IMR-90 (cell line): Measurements from ENCODE around the gene PACSIN2. TPM values are rescaled to one million over a fixed set of nuclear protein-coding genes. Genes with fewer than 3 reads are reported as not detected.

Source experiments
- ATAC-seq: fragments of 200-7000 bp; cut with Tn5 transposase; 2 replicates; pipeline ENCODE4 v1.9.1; 2020; ENCODE audit warnings: low read depth, mild to moderate bottlenecking, moderate library complexity
- BruUV-seq: library from RNA; stranded (reverse); fragments of 400-500 nt; replicated peaks from 2 replicates; lab custom pipeline; 2021; lab: Mats Ljungman, UMichigan
- CTCF ChIA-PET: fragments of 300-600 bp; formaldehyde crosslinking; extraction: SDS; loops from one replicate; lab custom pipeline; 2021; ENCODE audit warnings: antibody characterized with exemption; lab: Yijun Ruan, JAX
- POLR2A ChIA-PET: fragments of 300-600 bp; sonication (Branson Sonifier 250); formaldehyde crosslinking; loops from one replicate; lab custom pipeline; 2022; ENCODE audit warnings: antibody characterized with exemption; ENCODE audit not compliant: unreplicated experiment; lab: Charles Lee
- DNase-seq: peaks from one replicate; pipeline ENCODE4 v3.0.0; 2013
- H2AFZ ChIP-seq: replicated peaks from 2 replicates; pipeline ENCODE3; 2013; ENCODE audit warnings: low read length, mild to moderate bottlenecking; ENCODE audit not compliant: poor library complexity
- H2AK5ac ChIP-seq: 2 replicates; pipeline ENCODE4 v1.6.1; 2013; ENCODE audit warnings: low read depth, low read length, inconsistent platforms
- H2AK9ac ChIP-seq: replicated peaks from 2 replicates; pipeline ENCODE3; 2013; ENCODE audit warnings: mild to moderate bottlenecking, low read depth, low read length, moderate library complexity; ENCODE audit not compliant: poor library complexity
- H2BK120ac ChIP-seq: 2 replicates; pipeline ENCODE4 v1.6.1; 2013; ENCODE audit warnings: low read depth, low read length, inconsistent platforms
- H2BK15ac ChIP-seq: 3 replicates; pipeline ENCODE4 v1.6.1; 2013; ENCODE audit warnings: low read depth, low read length, inconsistent platforms
- H2BK20ac ChIP-seq: 2 replicates; pipeline ENCODE4 v1.6.1; 2013; ENCODE audit warnings: low read depth, mild to moderate bottlenecking, inconsistent platforms, low read length, moderate library complexity
- H2BK5ac ChIP-seq: 2 replicates; pipeline ENCODE4 v1.6.1; 2013; ENCODE audit warnings: mild to moderate bottlenecking, low read depth, low read length, inconsistent platforms; ENCODE audit not compliant: poor library complexity, severe bottlenecking
- H3K14ac ChIP-seq: replicated peaks from 2 replicates; pipeline ENCODE4 v1.6.1; 2013; ENCODE audit warnings: low read depth, low read length, inconsistent platforms
- H3K18ac ChIP-seq: 2 replicates; pipeline ENCODE4 v1.6.1; 2013; ENCODE audit warnings: low read depth, low read length, control low read depth
- H3K23ac ChIP-seq: 2 replicates; pipeline ENCODE4 v1.6.1; 2013; ENCODE audit warnings: low read depth, low read length, inconsistent platforms
- H3K27ac ChIP-seq: 2 replicates; pipeline ENCODE4 v1.5.1; 2013; ENCODE audit warnings: mild to moderate bottlenecking, control low read depth, low read length; ENCODE audit not compliant: insufficient read depth
- H3K27me3 ChIP-seq: 2 replicates; pipeline ENCODE4 v1.6.1; 2013; ENCODE audit warnings: low read length; ENCODE audit not compliant: control insufficient read depth, insufficient read depth
- H3K36me3 ChIP-seq: 2 replicates; pipeline ENCODE4 v1.6.1; 2013; ENCODE audit warnings: low read length, mixed read lengths; ENCODE audit not compliant: control insufficient read depth, insufficient read depth
- H3K4ac ChIP-seq: 2 replicates; pipeline ENCODE4 v1.6.1; 2013; ENCODE audit warnings: low read depth, low read length, inconsistent platforms
- H3K4me1 ChIP-seq: 2 replicates; pipeline ENCODE4 v1.6.1; 2013; ENCODE audit warnings: low read length, mixed read lengths; ENCODE audit not compliant: control insufficient read depth, insufficient read depth
- H3K4me2 ChIP-seq: 2 replicates; pipeline ENCODE4 v1.6.1; 2013; ENCODE audit warnings: low read depth, mild to moderate bottlenecking, control low read depth, low read length, moderate library complexity
- H3K4me3 ChIP-seq: 2 replicates; pipeline ENCODE4 v1.5.1; 2013; ENCODE audit warnings: low read depth, mild to moderate bottlenecking, control low read depth, low read length, moderate library complexity; ENCODE audit not compliant: insufficient read depth
- H3K56ac ChIP-seq: 2 replicates; pipeline ENCODE4 v1.6.1; 2013; ENCODE audit warnings: low read length, inconsistent platforms; ENCODE audit not compliant: insufficient read depth; ENCODE audit errors: extremely low read depth
- H3K79me1 ChIP-seq, 2 experiments: 2 replicates each; pipeline ENCODE4 v1.6.1; 2013; ENCODE audit warnings: low read length in 2 of 2, inconsistent platforms in 1 of 2, low read depth in 1 of 2
- H3K9ac ChIP-seq: 2 replicates; pipeline ENCODE4 v1.6.1; 2013; ENCODE audit warnings: low read depth, low read length, control low read depth
- H3K9me1 ChIP-seq: 2 replicates; pipeline ENCODE4 v1.6.1; 2013; ENCODE audit warnings: low read length, inconsistent platforms; ENCODE audit not compliant: insufficient read depth
- H3K9me3 ChIP-seq: 2 replicates; pipeline ENCODE4 v1.6.1; 2013; ENCODE audit warnings: low read length; ENCODE audit not compliant: control insufficient read depth, insufficient read depth
- H4K20me1 ChIP-seq: 2 replicates; pipeline ENCODE4 v1.6.1; 2013; ENCODE audit warnings: low read length, inconsistent platforms; ENCODE audit not compliant: insufficient read depth
- H4K5ac ChIP-seq: 2 replicates; pipeline ENCODE4 v1.6.1; 2013; ENCODE audit warnings: mild to moderate bottlenecking, low read depth, low read length, control low read depth
- H4K8ac ChIP-seq, 2 experiments: 2 replicates each; pipeline ENCODE4 v1.6.1; 2013; ENCODE audit warnings: low read depth in 2 of 2, low read length in 2 of 2, control low read depth in 1 of 2, inconsistent platforms in 1 of 2
- H4K91ac ChIP-seq: 2 replicates; pipeline ENCODE4 v1.6.1; 2013; ENCODE audit warnings: low read depth, low read length, inconsistent platforms; ENCODE audit not compliant: insufficient read depth
- CEBPB ChIP-seq: IDR thresholded peaks from 2 replicates; pipeline ENCODE4 v1.6.1; 2012; ENCODE audit warnings: low read depth, low read length, improper control_type of control experiment
- CHD1 ChIP-seq: IDR thresholded peaks from 2 replicates; pipeline ENCODE4 v1.6.1; 2012; ENCODE audit warnings: low read depth, low read length, improper control_type of control experiment
- FOS ChIP-seq: fragments of 150-350 bp; IDR thresholded peaks from 2 replicates; pipeline ENCODE4 v1.6.1; 2016; ENCODE audit warnings: low read depth, low read length
- MAFK ChIP-seq: IDR thresholded peaks from 2 replicates; pipeline ENCODE4 v1.6.1; 2012; ENCODE audit warnings: low read depth, low read length, improper control_type of control experiment
- MXI1 ChIP-seq: IDR thresholded peaks from 2 replicates; pipeline ENCODE4 v1.6.1; 2012; ENCODE audit warnings: low read depth, mild to moderate bottlenecking, low read length, moderate library complexity, borderline replicate concordance
- NFE2L2 ChIP-seq: fragments of 150-350 bp; IDR thresholded peaks from 2 replicates; pipeline ENCODE4 v1.6.1; 2016; ENCODE audit warnings: low read depth, mild to moderate bottlenecking, low read length
- POLR2A ChIP-seq: IDR thresholded peaks from 2 replicates; pipeline ENCODE4 v1.6.1; 2012; ENCODE audit warnings: mild to moderate bottlenecking, low read depth, low read length
- RAD21 ChIP-seq: IDR thresholded peaks from 2 replicates; pipeline ENCODE4 v1.6.1; 2012; ENCODE audit warnings: low read length, improper control_type of control experiment
- RCOR1 ChIP-seq: IDR thresholded peaks from 2 replicates; pipeline ENCODE4 v1.6.1; 2012; ENCODE audit warnings: mild to moderate bottlenecking, low read length, improper control_type of control experiment; ENCODE audit not compliant: insufficient replicate concordance
- SMC3 ChIP-seq: fragments of 150-350 bp; IDR thresholded peaks from 2 replicates; pipeline ENCODE4 v1.6.1; 2016; ENCODE audit warnings: low read depth, mild to moderate bottlenecking, antibody characterized with exemption, low read length, moderate library complexity
- WGBS, 2 experiments: methylation state at CpG; one replicate each; pipeline versions ENCODE4 v1.1.5 to v1.1.7; 2013; ENCODE audit warnings: missing lambda C conversion rate in 2 of 2; ENCODE audit not compliant: insufficient read length in 1 of 2; ENCODE audit errors: extremely low coverage in 2 of 2; 5-methylcytosine and 5-hydroxymethylcytosine counted together
- dilution Hi-C: fragments of 300-500 bp; cut with HindIII; formaldehyde crosslinking; loops from one replicate; pipeline ENCODE4 v1.14.3; 2018; ENCODE audit warnings: low sequenced_read_pairs; ENCODE audit not compliant: unreplicated experiment
- in situ Hi-C: fragments of 300-500 bp; cut with MboI; formaldehyde crosslinking; loops from 3 replicates; pipeline ENCODE4 v1.14.3; 2019; ENCODE audit warnings: low sequenced_read_pairs, inconsistent platforms, mixed read lengths
- intact Hi-C: fragments of 100-400 bp; cut with micrococcal nuclease; formaldehyde crosslinking; loops from 2 replicates; pipeline ENCODE4 v1.10.0; 2022
- polyA plus RNA-seq, 3 experiments: library from polyadenylated mRNA; depleted of rRNA; stranded (reverse); fragments of >200 nt; gene quantifications; 2 replicates each; pipeline ENCODE4 v1.2.3, GENCODE V29; 2012; ENCODE audit warnings: low replicate concordance in 1 of 3
- total RNA-seq: library from RNA; depleted of rRNA; stranded (reverse); fragments of >200 nt; gene quantifications from 2 replicates; pipeline ENCODE4 v1.2.3, GENCODE V29; 2012
- TF ChIP-seq, protein P1 (sequence below): conservative IDR thresholded peaks from 2 replicates; pipeline ENCODE4 v1.5.1; 2012; ENCODE audit warnings: mild to moderate bottlenecking, low read depth, low read length, improper control_type of control experiment
- TF ChIP-seq, protein P2 (sequence below): fragments of 150-350 bp; IDR thresholded peaks from 2 replicates; pipeline ENCODE4 v1.6.1; 2017; ENCODE audit warnings: mild to moderate bottlenecking, antibody characterized with exemption, low read length, low read depth

Gene PACSIN2
- total and polyA plus RNA-seq, 2 of the 4 experiments (the other 2 are of a cell fraction): 85.0 to 118 TPM

DNA sequence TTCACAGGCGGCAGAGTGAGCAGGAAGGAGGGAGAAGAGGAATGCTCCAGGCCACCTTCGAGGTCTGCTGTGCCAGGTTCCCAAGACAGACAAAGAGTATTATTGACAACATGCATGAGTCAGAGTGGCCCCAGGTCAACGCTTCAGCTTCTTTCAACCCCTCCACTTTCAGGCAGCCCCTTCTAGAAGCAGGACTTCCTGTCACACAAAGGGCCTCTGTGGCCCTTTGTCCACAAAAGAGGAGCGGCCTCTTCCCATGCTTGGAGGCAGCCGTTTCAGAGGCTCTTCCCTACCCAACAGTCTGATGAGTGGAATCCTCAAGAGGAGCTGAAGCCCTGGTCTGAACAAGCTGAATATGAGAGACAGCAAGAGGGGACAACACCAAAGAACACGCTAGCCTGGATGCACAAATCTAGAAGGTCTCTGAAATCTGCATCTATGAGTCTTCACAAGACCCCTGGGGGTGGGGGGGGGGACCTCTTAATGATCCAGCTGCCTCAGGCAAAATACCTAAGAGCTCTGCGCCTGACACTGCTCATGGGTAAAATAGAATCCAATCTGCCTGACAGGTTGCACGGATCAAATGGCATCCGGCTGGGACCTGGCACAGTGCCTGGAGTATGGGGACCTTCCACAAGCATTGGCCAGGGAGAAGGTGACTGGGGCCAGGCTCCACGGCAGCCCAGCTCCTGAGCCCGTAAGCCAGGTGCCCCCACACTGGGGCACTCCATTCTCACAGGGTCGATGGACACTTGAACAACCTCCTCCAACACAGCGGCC lies 67.5 kb downstream of the PACSIN2 start:
- H3K27ac ChIP-seq: no peak overlapping the region
- no TSS peak for BruUV-seq
- peak; percentile 41 for DNase-seq

More for the DNA sequence above, 67.5 kb downstream of the PACSIN2 start:
- Histone ChIP-seq H3K23ac (0 out of 2 replicates have a peak overlapping the region, but pooled peaks have one; percentile 31), H3K18ac (no peak overlapping the region), H3K4ac (no peak overlapping the region), H2BK120ac (no peak overlapping the region), H2AFZ (no peak overlapping the region), H4K5ac (no peak overlapping the region), H2AK5ac (no peak overlapping the region), H3K27me3 (no peaks in the 10 kb centered on the region), H3K4me2 (no peak overlapping the region), H3K56ac (no peak overlapping the region), H3K4me3 (no peak overlapping the region), H2BK20ac (no peak overlapping the region), H3K79me1 (peaks cover 44 to 95% of the 10 kb centered on the region in 2 experiments), H2AK9ac (no peak overlapping the region), H3K9ac (no peak overlapping the region), H3K9me1 (peaks cover 44% of the 10 kb centered on the region), H3K14ac (0 out of 2 replicates have a peak overlapping the region, but pooled peaks have one; percentile 36), H3K4me1 (peaks cover 15% of the 10 kb centered on the region), H2BK5ac (peak overlapping the region; percentile 14), H3K9me3 (no peaks in the 10 kb centered on the region), H4K91ac (no peak overlapping the region), H4K20me1 (peaks cover 74% of the 10 kb centered on the region), H3K36me3 (no peaks in the 10 kb centered on the region; the same call in 1 of the 2 replicates), H4K8ac (no peak overlapping the region), H2BK15ac (no peak overlapping the region)
- ChIA-PET POLR2A (interaction anchor here (0.6 kb wide), 1 partner anchor 1540 kb away, joined by 3 read pairs; no protein-coding TSS in a partner anchor), CTCF (no interaction called here)
- no peak for ATAC-seq
- in situ Hi-C loops (no loop called here), intact Hi-C loops (no loop called here), dilution Hi-C loops (no loop called here)
- 81% methylated on average over 4 of the region's 13 CpGs; no CpG with 5 or more reads in 1 of the 2 experiments for WGBS, 2 experiments
- TF ChIP-seq, protein P1, sequence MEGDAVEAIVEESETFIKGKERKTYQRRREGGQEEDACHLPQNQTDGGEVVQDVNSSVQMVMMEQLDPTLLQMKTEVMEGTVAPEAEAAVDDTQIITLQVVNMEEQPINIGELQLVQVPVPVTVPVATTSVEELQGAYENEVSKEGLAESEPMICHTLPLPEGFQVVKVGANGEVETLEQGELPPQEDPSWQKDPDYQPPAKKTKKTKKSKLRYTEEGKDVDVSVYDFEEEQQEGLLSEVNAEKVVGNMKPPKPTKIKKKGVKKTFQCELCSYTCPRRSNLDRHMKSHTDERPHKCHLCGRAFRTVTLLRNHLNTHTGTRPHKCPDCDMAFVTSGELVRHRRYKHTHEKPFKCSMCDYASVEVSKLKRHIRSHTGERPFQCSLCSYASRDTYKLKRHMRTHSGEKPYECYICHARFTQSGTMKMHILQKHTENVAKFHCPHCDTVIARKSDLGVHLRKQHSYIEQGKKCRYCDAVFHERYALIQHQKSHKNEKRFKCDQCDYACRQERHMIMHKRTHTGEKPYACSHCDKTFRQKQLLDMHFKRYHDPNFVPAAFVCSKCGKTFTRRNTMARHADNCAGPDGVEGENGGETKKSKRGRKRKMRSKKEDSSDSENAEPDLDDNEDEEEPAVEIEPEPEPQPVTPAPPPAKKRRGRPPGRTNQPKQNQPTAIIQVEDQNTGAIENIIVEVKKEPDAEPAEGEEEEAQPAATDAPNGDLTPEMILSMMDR: no peak
- TF ChIP-seq, protein P2, sequence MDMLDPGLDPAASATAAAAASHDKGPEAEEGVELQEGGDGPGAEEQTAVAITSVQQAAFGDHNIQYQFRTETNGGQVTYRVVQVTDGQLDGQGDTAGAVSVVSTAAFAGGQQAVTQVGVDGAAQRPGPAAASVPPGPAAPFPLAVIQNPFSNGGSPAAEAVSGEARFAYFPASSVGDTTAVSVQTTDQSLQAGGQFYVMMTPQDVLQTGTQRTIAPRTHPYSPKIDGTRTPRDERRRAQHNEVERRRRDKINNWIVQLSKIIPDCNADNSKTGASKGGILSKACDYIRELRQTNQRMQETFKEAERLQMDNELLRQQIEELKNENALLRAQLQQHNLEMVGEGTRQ: no peak
- TF ChIP-seq FOS (no peak), POLR2A (no peak), MXI1 (no peak), CHD1 (no peak), MAFK (no peak), CEBPB (no peak), RCOR1 (no peak), NFE2L2 (no peak), SMC3 (no peak), RAD21 (no peak)
